Measurements from ENCODE around the gene NACA.

DNA sequence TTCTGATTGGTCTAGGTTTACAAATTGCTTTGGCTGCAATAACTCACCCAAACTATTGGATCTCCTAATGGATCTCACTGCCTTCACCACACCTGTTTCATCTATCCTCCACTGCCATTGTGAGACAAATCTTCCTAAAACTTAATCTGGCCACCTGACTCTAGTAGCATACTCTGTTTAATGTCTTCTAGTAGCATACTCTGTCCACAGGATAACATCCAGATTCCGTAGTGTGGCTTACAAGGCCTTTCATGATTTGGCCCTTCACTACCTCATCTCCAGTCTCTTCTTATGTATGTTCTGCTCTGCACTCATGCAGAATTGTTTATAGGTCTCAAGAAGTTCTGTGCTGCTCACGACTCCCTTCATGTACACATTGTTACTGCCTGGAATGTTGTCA is 48.0 kb upstream of the NACA start:
- TF ChIP-seq, protein P1, sequence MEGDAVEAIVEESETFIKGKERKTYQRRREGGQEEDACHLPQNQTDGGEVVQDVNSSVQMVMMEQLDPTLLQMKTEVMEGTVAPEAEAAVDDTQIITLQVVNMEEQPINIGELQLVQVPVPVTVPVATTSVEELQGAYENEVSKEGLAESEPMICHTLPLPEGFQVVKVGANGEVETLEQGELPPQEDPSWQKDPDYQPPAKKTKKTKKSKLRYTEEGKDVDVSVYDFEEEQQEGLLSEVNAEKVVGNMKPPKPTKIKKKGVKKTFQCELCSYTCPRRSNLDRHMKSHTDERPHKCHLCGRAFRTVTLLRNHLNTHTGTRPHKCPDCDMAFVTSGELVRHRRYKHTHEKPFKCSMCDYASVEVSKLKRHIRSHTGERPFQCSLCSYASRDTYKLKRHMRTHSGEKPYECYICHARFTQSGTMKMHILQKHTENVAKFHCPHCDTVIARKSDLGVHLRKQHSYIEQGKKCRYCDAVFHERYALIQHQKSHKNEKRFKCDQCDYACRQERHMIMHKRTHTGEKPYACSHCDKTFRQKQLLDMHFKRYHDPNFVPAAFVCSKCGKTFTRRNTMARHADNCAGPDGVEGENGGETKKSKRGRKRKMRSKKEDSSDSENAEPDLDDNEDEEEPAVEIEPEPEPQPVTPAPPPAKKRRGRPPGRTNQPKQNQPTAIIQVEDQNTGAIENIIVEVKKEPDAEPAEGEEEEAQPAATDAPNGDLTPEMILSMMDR (conservative IDR thresholded peaks at IDR 0.05 in 1 of 2, IDR thresholded peaks at IDR 0.05 in 1 of 2; ENCODE audit: extremely low read depth in 1 of 2, insufficient read depth in 1 of 2, low read depth in 1 of 2, low read length in 2 of 2), result no peak
- no peak for TF ChIP-seq EZH2 (IDR thresholded peaks at IDR 0.05; ENCODE audit: borderline replicate concordance, low read length)

All from mammary epithelial cell (primary cell).